Heart left ventricle (tissue), 13 donors: ENCODE data around the gene SDR42E2.

Experiments
- CTCF ChIP-seq, 12 donors: fragments of 200-600 bp; sonication (generic) in 4 of 12; IDR thresholded peaks; one replicate each; pipeline versions ENCODE4 v1.5.0 to v1.8.0; 2018 to 2022; ENCODE audit warnings: antibody characterized with exemption in 12 of 12, mild to moderate bottlenecking in 5 of 12
- POLR2A ChIP-seq, 2 donors: fragments of 450-650 bp; IDR thresholded peaks; one replicate each; pipeline ENCODE4 v1.6.1; 2017; ENCODE audit warnings: antibody characterized with exemption in 2 of 2, mild to moderate bottlenecking in 2 of 2, moderate library complexity in 2 of 2
- donor health status: ischemic (EF 13 %, LVEDD 7.1; RV severe dilation, severe dysfunction).
- donor health status: DM: no; HTN: yes; CAD: no.
- donor health status: DM: no; HTN: no; CAD: no.
- donor health status: ischemic (EF 25% LVEDD 6.9; RV normal size, moderate dysfunction).
- donor health status: ischemic (EF 25% LVEDD 5.7; RV mildly dilated, moderate dysfunction).
- donor health status: ischemic (EF 35%, LVEDD 5.7; RV mildly dilated, moderate dysfunction).
- donor health status: nonischemic (EF 11% LVEDD 7.7; RV severe dilation, severe dysfunction).
- donor health status: DM: yes; HTN: yes; CAD: no.
- donor health status: PGD.
- donor health status: ischemic (EF 29% LVEDD 5.4; RV normal size, mild dysfunction).
- donor health status: nonischemic (EF 23%, LVEDD 6.1; RV moderate dilation, normal function).

- TF ChIP-seq POLR2A (IDR thresholded peaks at IDR 0.05) (no peak), CTCF (IDR thresholded peaks at IDR 0.05) (peak; percentile 74 to 90 (median 82))
These were observed 26.5 kb downstream of the SDR42E2 start for GRCh38 chr16:22188595-22189442.
